PC-3 (cell line): ENCODE measurements around the gene CLNK. TPM values are rescaled to one million over a fixed set of nuclear protein-coding genes. Genes with fewer than 3 reads are reported as not detected.

Experiments
- ATAC-seq: fragments of 200-7000 bp; cut with Tn5 transposase; 2 replicates; pipeline ENCODE4 v1.9.1; 2020; ENCODE audit warnings: mild to moderate bottlenecking, moderate library complexity
- BruUV-seq: library from RNA; stranded (reverse); fragments of 400-500 nt; replicated peaks from 2 replicates; lab custom pipeline; 2021; lab: Mats Ljungman, UMichigan
- CTCF ChIA-PET: fragments of 300-600 bp; sonication (Branson Sonifier 250); formaldehyde crosslinking; loops from one replicate; lab custom pipeline; 2022; ENCODE audit warnings: antibody characterized with exemption; lab: Charles Lee
- POLR2A ChIA-PET: fragments of 300-600 bp; sonication (Branson Sonifier 250); formaldehyde crosslinking; loops from one replicate; lab custom pipeline; 2022; ENCODE audit warnings: antibody characterized with exemption; ENCODE audit not compliant: unreplicated experiment; lab: Charles Lee
- DNase-seq: peaks from one replicate; pipeline ENCODE4 v3.0.0-alpha.2; 2015
- H2AFZ ChIP-seq: fragments of 300-600 bp; sonication (generic); 2 replicates; pipeline ENCODE4 v1.6.0; 2016; ENCODE audit warnings: antibody characterized with exemption, low read length
- H3F3A ChIP-seq: fragments of 300-600 bp; sonication (generic); one replicate; pipeline ENCODE4 v1.6.0; 2017; ENCODE audit warnings: antibody characterized with exemption, low read length, control low read depth, mild to moderate bottlenecking; ENCODE audit not compliant: unreplicated experiment
- H3K27ac ChIP-seq: fragments of 300-600 bp; sonication (generic); 2 replicates; pipeline ENCODE4 v1.5.1; 2016; ENCODE audit warnings: mild to moderate bottlenecking, low read length
- H3K27me3 ChIP-seq: fragments of 300-600 bp; sonication (generic); 2 replicates; pipeline ENCODE4 v1.6.1; 2016; ENCODE audit warnings: low read length, mixed read lengths
- H3K36me3 ChIP-seq: fragments of 300-600 bp; sonication (generic); 2 replicates; pipeline ENCODE4 v1.6.1; 2016; ENCODE audit warnings: low read depth, mixed run types, low read length, mixed read lengths
- H3K4me1 ChIP-seq: fragments of 300-600 bp; sonication (generic); 2 replicates; pipeline ENCODE4 v1.5.1; 2016; ENCODE audit warnings: low read length; ENCODE audit not compliant: insufficient read depth
- H3K4me2 ChIP-seq: fragments of 300-600 bp; sonication (generic); 2 replicates; pipeline ENCODE4 v1.6.0; 2016; ENCODE audit warnings: low read length
- H3K4me3 ChIP-seq: fragments of 300-600 bp; sonication (generic); 2 replicates; pipeline ENCODE4 v1.5.1; 2016; ENCODE audit warnings: mild to moderate bottlenecking, low read length, mixed read lengths
- H3K79me2 ChIP-seq: fragments of 300-600 bp; sonication (generic); 2 replicates; pipeline ENCODE4 v1.6.1; 2017; ENCODE audit warnings: low read length, mixed read lengths
- H3K9ac ChIP-seq: fragments of 300-600 bp; sonication (generic); 2 replicates; pipeline ENCODE4 v1.6.0; 2016; ENCODE audit warnings: mild to moderate bottlenecking, low read length
- H3K9me2 ChIP-seq: fragments of 300-600 bp; sonication (generic); replicated peaks from 2 replicates; pipeline ENCODE4 v1.6.1; 2016; ENCODE audit warnings: mixed run types, low read length, mixed read lengths
- H3K9me3 ChIP-seq: fragments of 300-600 bp; sonication (generic); 2 replicates; pipeline ENCODE4 v1.6.1; 2016; ENCODE audit warnings: low read length, mixed read lengths
- H4K20me1 ChIP-seq: fragments of 300-600 bp; sonication (generic); 2 replicates; pipeline ENCODE4 v1.6.1; 2016; ENCODE audit warnings: low read length, mixed read lengths
- EZH2 ChIP-seq: fragments of 300-600 bp; sonication (generic); IDR thresholded peaks from one replicate; pipeline ENCODE4 v1.6.1; 2017; ENCODE audit warnings: antibody characterized with exemption, mild to moderate bottlenecking, low read length; ENCODE audit not compliant: unreplicated experiment
- EZH2phosphoT487 ChIP-seq: fragments of 300-600 bp; sonication (generic); IDR thresholded peaks from 2 replicates; pipeline ENCODE4 v1.6.1; 2018; ENCODE audit warnings: mild to moderate bottlenecking, antibody characterized with exemption, low read length, borderline replicate concordance
- intact Hi-C: fragments of 100-400 bp; cut with micrococcal nuclease; formaldehyde crosslinking; loops from 2 replicates; pipeline ENCODE4 v1.9.0; 2023
- total RNA-seq: library from RNA; depleted of rRNA; stranded (reverse); fragments of >200 nt; gene quantifications from 2 replicates; pipeline ENCODE4 v1.2.3, GENCODE V29; 2014
- TF ChIP-seq, protein P1 (sequence below): fragments of 300-600 bp; sonication (generic); conservative IDR thresholded peaks from 2 replicates; pipeline ENCODE4 v1.5.1; 2017; ENCODE audit warnings: antibody characterized with exemption, low read depth, mild to moderate bottlenecking, low read length

Gene CLNK
- total RNA-seq, 1 experiment from 2014 or later = not detected

- Histone ChIP-seq H3K36me3 (no peaks in the 10 kb centered on the region), H3K27me3 (no peaks in the 10 kb centered on the region), H3K9me3 (no peaks in the 10 kb centered on the region), H3K9me2 (no peaks in the 10 kb centered on the region), H4K20me1 (no peaks in the 10 kb centered on the region), H3K4me1 (no peaks in the 10 kb centered on the region), H3F3A (no peaks in the 10 kb centered on the region), H3K4me3 (no peak overlapping the region), H3K79me2 (no peaks in the 10 kb centered on the region), H3K4me2 (no peak overlapping the region), H3K27ac (no peak overlapping the region), H2AFZ (no peak overlapping the region), H3K9ac (no peak overlapping the region)
- POLR2A ChIA-PET = no interaction called here
- no peak for DNase-seq
- BruUV-seq = no TSS peak
- CTCF ChIA-PET = no interaction called here
- no peak for TF ChIP-seq EZH2phosphoT487
- no peak for TF ChIP-seq EZH2
- TF ChIP-seq, protein P1, sequence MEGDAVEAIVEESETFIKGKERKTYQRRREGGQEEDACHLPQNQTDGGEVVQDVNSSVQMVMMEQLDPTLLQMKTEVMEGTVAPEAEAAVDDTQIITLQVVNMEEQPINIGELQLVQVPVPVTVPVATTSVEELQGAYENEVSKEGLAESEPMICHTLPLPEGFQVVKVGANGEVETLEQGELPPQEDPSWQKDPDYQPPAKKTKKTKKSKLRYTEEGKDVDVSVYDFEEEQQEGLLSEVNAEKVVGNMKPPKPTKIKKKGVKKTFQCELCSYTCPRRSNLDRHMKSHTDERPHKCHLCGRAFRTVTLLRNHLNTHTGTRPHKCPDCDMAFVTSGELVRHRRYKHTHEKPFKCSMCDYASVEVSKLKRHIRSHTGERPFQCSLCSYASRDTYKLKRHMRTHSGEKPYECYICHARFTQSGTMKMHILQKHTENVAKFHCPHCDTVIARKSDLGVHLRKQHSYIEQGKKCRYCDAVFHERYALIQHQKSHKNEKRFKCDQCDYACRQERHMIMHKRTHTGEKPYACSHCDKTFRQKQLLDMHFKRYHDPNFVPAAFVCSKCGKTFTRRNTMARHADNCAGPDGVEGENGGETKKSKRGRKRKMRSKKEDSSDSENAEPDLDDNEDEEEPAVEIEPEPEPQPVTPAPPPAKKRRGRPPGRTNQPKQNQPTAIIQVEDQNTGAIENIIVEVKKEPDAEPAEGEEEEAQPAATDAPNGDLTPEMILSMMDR = no peak
- intact Hi-C loops = no loop called here
- no peak for ATAC-seq
Measured at GRCh38 chr4:10729366-10729765, 44.8 kb upstream of the CLNK start.

DNA sequence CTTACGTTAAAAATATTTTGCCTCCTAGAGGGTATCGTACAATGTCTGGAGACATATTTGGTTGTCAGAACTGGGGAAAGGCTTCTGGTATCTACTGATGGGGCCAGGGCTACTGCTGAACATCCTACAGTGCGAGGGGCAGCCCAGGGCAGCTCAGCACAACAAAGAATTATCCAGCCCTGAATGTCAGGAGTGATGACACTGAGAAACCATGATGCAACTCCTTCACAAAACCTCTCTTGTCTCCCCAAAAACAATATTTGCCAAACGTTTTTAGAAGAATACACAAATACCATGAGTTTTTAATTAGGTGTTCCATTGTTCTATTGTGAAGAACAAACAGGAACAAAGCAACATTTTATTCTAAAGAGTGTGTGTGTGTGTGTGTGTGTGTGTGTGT is 43.4 kb upstream of the CLNK start:
- no peak for ATAC-seq
- intact Hi-C loops = no loop called here
- H3K27me3 ChIP-seq = no peaks in the 10 kb centered on the region
- H3K9ac ChIP-seq = no peak overlapping the region
- ChIA-PET CTCF (no interaction called here), POLR2A (no interaction called here)
- BruUV-seq = no TSS peak
- no peaks in the 10 kb centered on the region for H3F3A ChIP-seq
- no peaks in the 10 kb centered on the region for H3K79me2 ChIP-seq
- no peaks in the 10 kb centered on the region for H3K9me2 ChIP-seq
- no peak overlapping the region for H3K27ac ChIP-seq
- H3K9me3 ChIP-seq = no peaks in the 10 kb centered on the region
- TF ChIP-seq EZH2phosphoT487 = no peak
- TF ChIP-seq, protein P1 = no peak
- TF ChIP-seq EZH2 = no peak
- no peak for DNase-seq
- no peaks in the 10 kb centered on the region for H4K20me1 ChIP-seq
- H3K4me2 ChIP-seq = no peak overlapping the region
- H3K36me3 ChIP-seq = no peaks in the 10 kb centered on the region
- no peaks in the 10 kb centered on the region for H3K4me1 ChIP-seq
- H3K4me3 ChIP-seq = no peak overlapping the region
- H2AFZ ChIP-seq = no peak overlapping the region

- intact Hi-C loops = no loop called here
- H3K4me2 ChIP-seq = no peak overlapping the region
- no peak for ATAC-seq
- H3K27me3 ChIP-seq = no peaks in the 10 kb centered on the region
- H4K20me1 ChIP-seq = no peaks in the 10 kb centered on the region
- H3K27ac ChIP-seq = no peak overlapping the region
- no peaks in the 10 kb centered on the region for H3K79me2 ChIP-seq
- H3K36me3 ChIP-seq = no peaks in the 10 kb centered on the region
- DNase-seq = no peak
- H3K4me3 ChIP-seq = no peak overlapping the region
- TF ChIP-seq EZH2phosphoT487 = no peak
- TF ChIP-seq EZH2 = no peak
- TF ChIP-seq, protein P1 = no peak
- BruUV-seq = no TSS peak
- no peaks in the 10 kb centered on the region for H3K9me2 ChIP-seq
- H3K4me1 ChIP-seq = no peaks in the 10 kb centered on the region
- H2AFZ ChIP-seq = no peak overlapping the region
- H3K9ac ChIP-seq = no peak overlapping the region
- ChIA-PET POLR2A (no interaction called here), CTCF (no interaction called here)
- no peaks in the 10 kb centered on the region for H3K9me3 ChIP-seq
- H3F3A ChIP-seq = no peaks in the 10 kb centered on the region
Measured at GRCh38 chr4:10727140-10727880, 42.7 kb upstream of the CLNK start.
